ENCODE measurements around the gene NEB. TPM values are rescaled to one million over a fixed set of nuclear protein-coding genes. Genes with fewer than 3 reads are reported as not detected.

NEB gene
- total and polyA plus RNA-seq, 9 donors: 0.18 to 1.8 (median 0.26) TPM

GRCh38 chr2:151678849-151679248 lies 55.4 kb downstream of the NEB start:
- no peaks in the 10 kb centered on the region for H3K27me3 ChIP-seq
- intact Hi-C loops (cut with DNase I): no loop called here
- H3K27ac ChIP-seq: no peak overlapping the region
- DNase-seq: no peak
- H3K36me3 ChIP-seq: no peaks in the 10 kb centered on the region
- H3K4me1 ChIP-seq (ENCODE audit: insufficient read depth): no peaks in the 10 kb centered on the region
- TF ChIP-seq, protein P1, sequence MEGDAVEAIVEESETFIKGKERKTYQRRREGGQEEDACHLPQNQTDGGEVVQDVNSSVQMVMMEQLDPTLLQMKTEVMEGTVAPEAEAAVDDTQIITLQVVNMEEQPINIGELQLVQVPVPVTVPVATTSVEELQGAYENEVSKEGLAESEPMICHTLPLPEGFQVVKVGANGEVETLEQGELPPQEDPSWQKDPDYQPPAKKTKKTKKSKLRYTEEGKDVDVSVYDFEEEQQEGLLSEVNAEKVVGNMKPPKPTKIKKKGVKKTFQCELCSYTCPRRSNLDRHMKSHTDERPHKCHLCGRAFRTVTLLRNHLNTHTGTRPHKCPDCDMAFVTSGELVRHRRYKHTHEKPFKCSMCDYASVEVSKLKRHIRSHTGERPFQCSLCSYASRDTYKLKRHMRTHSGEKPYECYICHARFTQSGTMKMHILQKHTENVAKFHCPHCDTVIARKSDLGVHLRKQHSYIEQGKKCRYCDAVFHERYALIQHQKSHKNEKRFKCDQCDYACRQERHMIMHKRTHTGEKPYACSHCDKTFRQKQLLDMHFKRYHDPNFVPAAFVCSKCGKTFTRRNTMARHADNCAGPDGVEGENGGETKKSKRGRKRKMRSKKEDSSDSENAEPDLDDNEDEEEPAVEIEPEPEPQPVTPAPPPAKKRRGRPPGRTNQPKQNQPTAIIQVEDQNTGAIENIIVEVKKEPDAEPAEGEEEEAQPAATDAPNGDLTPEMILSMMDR (IDR thresholded peaks at IDR 0.05): no peak
- TF ChIP-seq EP300 (IDR thresholded peaks at IDR 0.05): no peak
- TF ChIP-seq POLR2A (IDR thresholded peaks at IDR 0.05): no peak
- WGBS, 3 donors: 87 to 92% (median 90%) methylated on average over 6 of the region's 6 CpGs
- no peak overlapping the region for H3K4me3 ChIP-seq
- H3K9me3 ChIP-seq: no peaks in the 10 kb centered on the region

GRCh38 chr2:151673016-151673415 lies 61.3 kb downstream of the NEB start:
- Histone ChIP-seq H3K27me3 (no peaks in the 10 kb centered on the region), H3K27ac (no peak overlapping the region), H3K9me3 (no peaks in the 10 kb centered on the region), H3K4me1 (ENCODE audit: insufficient read depth) (no peaks in the 10 kb centered on the region), H3K4me3 (no peak overlapping the region), H3K36me3 (no peaks in the 10 kb centered on the region)
- WGBS, 3 donors: 63 to 71% (median 69%) methylated on average over 2 of the region's 2 CpGs
- no peak for DNase-seq
- TF ChIP-seq, protein P1 (IDR thresholded peaks at IDR 0.05): no peak
- TF ChIP-seq EP300 (IDR thresholded peaks at IDR 0.05) (no peak), POLR2A (IDR thresholded peaks at IDR 0.05) (no peak)
- intact Hi-C loops (cut with DNase I): no loop called here

DNA sequence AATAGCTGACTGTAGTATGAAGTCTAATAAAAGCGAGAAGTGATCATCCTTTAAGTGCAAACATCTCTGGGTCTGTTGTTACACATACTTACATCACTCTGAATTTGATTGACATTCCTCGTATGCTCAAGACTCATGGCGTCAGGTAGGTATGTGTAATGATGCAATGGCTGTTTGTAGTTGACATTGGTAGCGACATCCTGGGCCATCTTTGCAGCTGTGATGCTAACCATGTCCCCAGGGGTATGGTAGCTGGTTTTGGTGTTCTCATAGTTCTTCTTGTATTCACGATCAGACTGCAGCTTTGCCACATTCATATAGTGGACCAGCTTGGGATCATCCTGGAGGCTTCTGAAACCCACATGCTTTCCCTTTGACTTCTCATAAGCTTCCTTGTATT lies 62.0 kb downstream of the NEB start:
- Histone ChIP-seq H3K36me3 (no peaks in the 10 kb centered on the region), H3K4me3 (no peak overlapping the region), H3K9me3 (no peaks in the 10 kb centered on the region), H3K4me1 (ENCODE audit: insufficient read depth) (no peaks in the 10 kb centered on the region), H3K27ac (no peak overlapping the region), H3K27me3 (no peaks in the 10 kb centered on the region)
- no peak for TF ChIP-seq EP300 (IDR thresholded peaks at IDR 0.05)
- no peak for TF ChIP-seq POLR2A (IDR thresholded peaks at IDR 0.05)
- TF ChIP-seq, protein P1 (IDR thresholded peaks at IDR 0.05): no peak
- WGBS, 3 donors: 94 to 97% (median 97%) methylated on average over 5 of the region's 5 CpGs
- intact Hi-C loops (cut with DNase I): no loop called here
- DNase-seq: no peak

DNA sequence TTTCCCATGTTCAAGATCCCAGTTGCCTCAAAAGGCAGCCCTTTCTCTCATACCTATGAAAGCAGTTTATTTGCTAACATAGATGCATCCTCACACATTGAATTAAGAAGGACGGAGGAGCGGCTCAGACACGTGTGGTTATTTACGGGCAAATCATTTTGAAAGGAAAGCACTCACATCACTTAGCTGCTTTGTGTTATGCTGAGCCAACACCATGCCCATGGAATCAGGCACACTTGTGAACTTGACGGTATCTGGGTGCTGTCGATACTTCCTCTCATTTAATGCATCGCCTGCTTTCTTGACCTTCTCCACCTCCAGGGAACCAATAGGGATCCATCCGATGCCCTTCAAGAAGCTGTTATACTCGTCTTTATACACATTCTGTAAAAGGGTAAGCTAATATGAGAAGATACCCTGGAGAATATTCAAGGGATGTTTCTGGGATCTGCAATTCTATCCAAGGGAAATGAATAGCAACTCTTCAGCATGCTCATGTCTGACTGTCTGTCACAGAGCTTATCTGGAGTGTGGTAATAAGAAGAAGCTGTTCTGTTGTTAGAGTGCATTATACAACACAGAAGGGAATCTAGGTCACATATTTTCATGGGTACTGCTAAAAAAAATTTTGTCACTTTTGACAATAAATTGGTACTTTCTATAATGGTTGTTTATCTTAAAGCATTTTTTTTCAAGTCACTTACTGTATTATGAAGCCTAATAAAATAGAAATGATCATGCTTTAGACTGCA lies 63.3 kb downstream of the NEB start:
- H3K27me3 ChIP-seq: no peaks in the 10 kb centered on the region
- intact Hi-C loops (cut with DNase I): no loop called here
- no peak overlapping the region for H3K4me3 ChIP-seq
- TF ChIP-seq, protein P1 (IDR thresholded peaks at IDR 0.05): no peak
- TF ChIP-seq EP300 (IDR thresholded peaks at IDR 0.05) (no peak), POLR2A (IDR thresholded peaks at IDR 0.05) (no peak)
- no peak for DNase-seq
- no peaks in the 10 kb centered on the region for H3K36me3 ChIP-seq
- H3K9me3 ChIP-seq: no peaks in the 10 kb centered on the region
- H3K27ac ChIP-seq: no peak overlapping the region
- no peaks in the 10 kb centered on the region for H3K4me1 ChIP-seq (ENCODE audit: insufficient read depth)
- WGBS, 3 donors: 89 to 93% (median 92%) methylated on average over 9 of the region's 9 CpGs
